ENCODE measurements around the gene NR2C2. TPM values are rescaled to one million over a fixed set of nuclear protein-coding genes. Genes with fewer than 3 reads are reported as not detected.

Gene NR2C2
- total RNA-seq, 1 experiment from 2014 or later = 38.5 TPM

- Histone ChIP-seq H2BK12ac (ENCODE audit: insufficient read length, low read depth, low read length) (no peak overlapping the region), H3K27ac (ENCODE audit: insufficient read length, low read depth, low read length) (no peak overlapping the region), H4K8ac (replicated peaks; ENCODE audit: insufficient read length, low read depth, low read length) (no peak overlapping the region), H3K14ac (ENCODE audit: insufficient read depth, low read length) (no peak overlapping the region), H3K56ac (ENCODE audit: insufficient read length, low read depth, low read length) (no peak overlapping the region), H3K18ac (ENCODE audit: insufficient read length, low read depth, low read length) (no peak overlapping the region), H2BK5ac (ENCODE audit: insufficient read length, low read length) (no peak overlapping the region), H3K9me3 (ENCODE audit: control insufficient read depth, low read depth, low read length) (no peaks in the 10 kb centered on the region), H3K23ac (ENCODE audit: insufficient read length, low read depth, low read length) (no peak overlapping the region), H3K4me1 (ENCODE audit: insufficient read depth, low read length) (no peaks in the 10 kb centered on the region), H3T11ph (ENCODE audit: low read length) (no peak overlapping the region), H4K20me1 (ENCODE audit: control insufficient read depth, insufficient read depth, insufficient read length) (no peaks in the 10 kb centered on the region), H4K5ac (ENCODE audit: insufficient read length, low read depth, low read length) (no peak overlapping the region), H2AFZ (ENCODE audit: low read length) (no peak overlapping the region), H3K9ac (ENCODE audit: extremely low read depth, insufficient read length, low read length) (no peak overlapping the region), H3K4me2 (ENCODE audit: insufficient read depth, insufficient read length, low read length) (no peak overlapping the region), H2AK5ac (ENCODE audit: insufficient read length, low read length) (no peak overlapping the region), H2BK120ac (ENCODE audit: low read depth, low read length, poor library complexity, severe bottlenecking) (no peak overlapping the region), H3K4ac (ENCODE audit: low read depth, low read length) (no peak overlapping the region), H2BK15ac (ENCODE audit: low read depth, low read length) (no peak overlapping the region), H3K79me1 (ENCODE audit: insufficient read depth, low read depth, low read length, poor library complexity, severe bottlenecking) (no peaks in the 10 kb centered on the region), H4K91ac (ENCODE audit: insufficient read length, low read depth, low read length) (no peak overlapping the region), H2BK20ac (ENCODE audit: low read depth, low read length, poor library complexity, severe bottlenecking) (no peak overlapping the region), H3K23me2 (ENCODE audit: insufficient read length, low read depth, low read length, poor library complexity, severe bottlenecking) (peaks cover 2% of the 10 kb centered on the region), H3K27me3 (ENCODE audit: insufficient read depth, low read length) (no peaks in the 10 kb centered on the region), H3K79me2 (ENCODE audit: insufficient read depth, low read length) (no peaks in the 10 kb centered on the region)
- WGBS (ENCODE audit: extremely low coverage, insufficient read length, low lambda C conversion rate) = no CpG with 5 or more reads among the region's 1 CpG
- peaks cover 3 to 4% of the 10 kb centered on the region in 2 experiments; a peak in 2 of 4 replicates for H3K4me1 Mint-ChIP-seq
- H3K36me3 Mint-ChIP-seq (ENCODE audit: insufficient read depth in 1 of 3, low read depth in 3 of 3) = peaks cover 8 to 12% (median 11%) of the 10 kb centered on the region in 3 experiments; a peak in 6 of 7 replicates
- no peak for TF ChIP-seq CTCF (conservative IDR thresholded peaks at IDR 0.05)
- no peaks in the 10 kb centered on the region for H3K9me3 Mint-ChIP-seq
- no peak overlapping the region for H3K4me3 Mint-ChIP-seq
- H3K27me3 Mint-ChIP-seq (ENCODE audit: low read depth) = peaks cover 3% of the 10 kb centered on the region; the same call in 1 of the 2 replicates
- DNase-seq = no peak
- no peak overlapping the region for H3K27ac Mint-ChIP-seq
These were observed 122.1 kb downstream of the NR2C2 start for GRCh38 chr3:15069441-15069840.

Measured in H9 (cell line).